Activated CD4-positive, alpha-beta T cell treated with anti-CD3 and anti-CD28 coated beads, Interleukin-2, amount 50 U/mL, for 4 hours (primary cell): Measurements from ENCODE around the gene DNMT1.
A peak's percentile ranks its signal among the peaks of the same experiment; 100 is the strongest.

ENCODE experiments used
- DNase-seq, 2 experiments: peaks; one replicate each; pipeline ENCODE4 v3.0.0-alpha.2; 2020

Gene DNMT1

GRCh38 chr19:10091895-10092641, 102.7 kb downstream of the DNMT1 start:
- DNase-seq = no peak

GRCh38 chr19:10091370-10091687, 103.4 kb downstream of the DNMT1 start:
- no peak for DNase-seq

GRCh38 chr19:10089801-10090375, 104.9 kb downstream of the DNMT1 start:
- no peak for DNase-seq

GRCh38 chr19:10088949-10089554, 105.7 kb downstream of the DNMT1 start:
- DNase-seq = no peak

- no peak for DNase-seq
These were observed 107.3 kb downstream of the DNMT1 start for GRCh38 chr19:10087296-10088061.

GRCh38 chr19:10086591-10087192, 108.1 kb downstream of the DNMT1 start:
- peak; percentile 47 to 50 for DNase-seq

GRCh38 chr19:10085641-10086590, 108.8 kb downstream of the DNMT1 start, which contains the start of gene SHFL:
Gene SHFL (plus strand): TSS chr19:10086317. CDS start chr19:10086428, 111 bp downstream.
- peak; percentile 77 to 79 for DNase-seq

GRCh38 chr19:10084803-10085202, 110.0 kb downstream of the DNMT1 start:
- no peak for DNase-seq

GRCh38 chr19:10083911-10084310, 110.8 kb downstream of the DNMT1 start:
- no peak for DNase-seq
